ENCODE measurements around the gene RERE.

DNA sequence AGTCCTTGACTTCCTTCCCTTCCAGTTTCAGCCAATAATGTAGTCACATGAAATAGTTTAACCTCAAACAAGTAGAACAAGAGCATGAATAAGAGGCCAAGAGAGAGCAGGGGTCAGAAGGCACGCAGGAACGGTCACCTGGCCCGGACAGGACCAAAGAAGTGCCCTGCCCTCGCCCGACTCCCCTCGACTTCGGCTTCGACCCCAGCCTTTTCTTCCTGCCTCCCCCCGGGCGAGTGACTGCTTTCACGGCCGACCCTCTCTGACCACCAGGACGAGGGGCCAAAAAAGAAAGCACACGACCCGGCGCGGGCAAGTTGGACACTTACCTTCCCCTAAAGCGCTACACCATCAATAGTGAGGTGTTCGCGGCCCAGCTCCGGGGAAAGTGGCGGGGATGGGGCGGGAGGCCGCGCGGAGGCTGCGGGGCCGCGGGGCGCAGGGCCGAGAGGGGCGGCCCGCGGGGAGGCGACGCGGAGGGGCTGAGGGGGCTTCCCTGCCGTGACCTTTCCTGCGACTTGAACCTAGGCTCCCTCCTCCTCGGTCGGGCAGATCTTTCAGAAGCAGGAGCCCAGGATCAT lies 519 bp downstream of the RERE start:
- TF ChIP-seq, protein P1, sequence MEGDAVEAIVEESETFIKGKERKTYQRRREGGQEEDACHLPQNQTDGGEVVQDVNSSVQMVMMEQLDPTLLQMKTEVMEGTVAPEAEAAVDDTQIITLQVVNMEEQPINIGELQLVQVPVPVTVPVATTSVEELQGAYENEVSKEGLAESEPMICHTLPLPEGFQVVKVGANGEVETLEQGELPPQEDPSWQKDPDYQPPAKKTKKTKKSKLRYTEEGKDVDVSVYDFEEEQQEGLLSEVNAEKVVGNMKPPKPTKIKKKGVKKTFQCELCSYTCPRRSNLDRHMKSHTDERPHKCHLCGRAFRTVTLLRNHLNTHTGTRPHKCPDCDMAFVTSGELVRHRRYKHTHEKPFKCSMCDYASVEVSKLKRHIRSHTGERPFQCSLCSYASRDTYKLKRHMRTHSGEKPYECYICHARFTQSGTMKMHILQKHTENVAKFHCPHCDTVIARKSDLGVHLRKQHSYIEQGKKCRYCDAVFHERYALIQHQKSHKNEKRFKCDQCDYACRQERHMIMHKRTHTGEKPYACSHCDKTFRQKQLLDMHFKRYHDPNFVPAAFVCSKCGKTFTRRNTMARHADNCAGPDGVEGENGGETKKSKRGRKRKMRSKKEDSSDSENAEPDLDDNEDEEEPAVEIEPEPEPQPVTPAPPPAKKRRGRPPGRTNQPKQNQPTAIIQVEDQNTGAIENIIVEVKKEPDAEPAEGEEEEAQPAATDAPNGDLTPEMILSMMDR (IDR thresholded peaks at IDR 0.05; ENCODE audit: insufficient read depth, low read depth, low read length) = no peak
- TF ChIP-seq EZH2 (IDR thresholded peaks at IDR 0.05; ENCODE audit: insufficient read depth, low read length) = no peak
